ENCODE data around the gene PWP1.

DNA sequence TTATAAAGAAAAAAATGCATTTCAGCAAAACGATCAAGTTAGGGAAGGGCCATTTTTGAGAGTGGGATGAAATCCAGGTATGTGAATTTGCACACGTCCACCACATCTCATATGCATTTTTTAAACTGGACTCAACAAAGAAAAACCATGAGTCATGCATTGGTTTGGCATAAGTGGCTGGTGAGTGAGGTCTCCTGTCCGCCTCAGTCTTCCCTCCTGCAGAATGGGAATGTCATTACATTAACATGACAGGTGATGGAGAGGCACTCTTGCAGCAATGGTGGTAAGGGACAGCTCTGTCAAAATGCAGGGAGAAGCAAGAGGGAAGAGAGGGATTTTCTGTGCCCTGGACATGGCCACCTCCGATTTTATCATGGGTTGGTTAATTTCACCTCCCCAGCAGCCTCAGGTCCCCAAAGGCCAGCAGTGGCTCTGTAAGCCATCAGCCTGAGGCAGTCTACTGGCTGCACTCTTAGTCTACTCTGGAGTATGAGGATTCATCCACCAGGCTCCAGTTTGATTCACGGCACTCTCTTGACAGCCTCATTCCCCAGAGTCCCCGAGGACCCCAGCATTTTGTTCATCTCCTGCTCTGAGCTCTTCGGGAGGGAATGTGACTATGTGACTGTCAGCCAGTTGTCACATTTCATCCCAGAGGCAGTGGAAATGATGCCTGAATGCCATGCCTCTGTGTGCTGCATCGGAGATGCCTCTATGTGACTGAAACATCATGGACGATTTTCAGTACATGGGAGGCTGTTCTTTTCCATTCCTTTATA lies 17.1 kb upstream of the PWP1 start:
- TF ChIP-seq POLR2A (IDR thresholded peaks at IDR 0.05) (no peak), EP300 (IDR thresholded peaks at IDR 0.05) (no peak)
- TF ChIP-seq, protein P1, sequence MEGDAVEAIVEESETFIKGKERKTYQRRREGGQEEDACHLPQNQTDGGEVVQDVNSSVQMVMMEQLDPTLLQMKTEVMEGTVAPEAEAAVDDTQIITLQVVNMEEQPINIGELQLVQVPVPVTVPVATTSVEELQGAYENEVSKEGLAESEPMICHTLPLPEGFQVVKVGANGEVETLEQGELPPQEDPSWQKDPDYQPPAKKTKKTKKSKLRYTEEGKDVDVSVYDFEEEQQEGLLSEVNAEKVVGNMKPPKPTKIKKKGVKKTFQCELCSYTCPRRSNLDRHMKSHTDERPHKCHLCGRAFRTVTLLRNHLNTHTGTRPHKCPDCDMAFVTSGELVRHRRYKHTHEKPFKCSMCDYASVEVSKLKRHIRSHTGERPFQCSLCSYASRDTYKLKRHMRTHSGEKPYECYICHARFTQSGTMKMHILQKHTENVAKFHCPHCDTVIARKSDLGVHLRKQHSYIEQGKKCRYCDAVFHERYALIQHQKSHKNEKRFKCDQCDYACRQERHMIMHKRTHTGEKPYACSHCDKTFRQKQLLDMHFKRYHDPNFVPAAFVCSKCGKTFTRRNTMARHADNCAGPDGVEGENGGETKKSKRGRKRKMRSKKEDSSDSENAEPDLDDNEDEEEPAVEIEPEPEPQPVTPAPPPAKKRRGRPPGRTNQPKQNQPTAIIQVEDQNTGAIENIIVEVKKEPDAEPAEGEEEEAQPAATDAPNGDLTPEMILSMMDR (IDR thresholded peaks at IDR 0.05), result no peak
